Parathyroid adenoma (tissue), 2 donors: Measurements from ENCODE around the gene UTP18.

ENCODE experiments used
- H2AFZ ChIP-seq: fragments of 300-600 bp; sonication (generic); one replicate; pipeline ENCODE4 v1.7.0; 2017; ENCODE audit warnings: antibody characterized with exemption, mild to moderate bottlenecking
- H3K27ac ChIP-seq: fragments of 300-600 bp; sonication (generic); one replicate; pipeline ENCODE4 v1.7.0; 2017
- H3K27me3 ChIP-seq: fragments of 300-600 bp; sonication (generic); one replicate; pipeline ENCODE4 v1.7.0; 2017; ENCODE audit warnings: low read length; ENCODE audit not compliant: control insufficient read depth, insufficient read depth
- H3K36me3 ChIP-seq: fragments of 300-600 bp; sonication (generic); one replicate; pipeline ENCODE4 v1.7.0; 2017; ENCODE audit warnings: low read length; ENCODE audit not compliant: control insufficient read depth, insufficient read depth
- H3K4me1 ChIP-seq: fragments of 300-600 bp; sonication (generic); one replicate; pipeline ENCODE4 v1.7.0; 2017; ENCODE audit warnings: control low read depth
- H3K4me2 ChIP-seq: fragments of 300-600 bp; sonication (generic); one replicate; pipeline ENCODE4 v1.7.0; 2017; ENCODE audit warnings: low read length
- H3K4me3 ChIP-seq: fragments of 300-600 bp; sonication (generic); one replicate; pipeline ENCODE4 v1.7.0; 2017; ENCODE audit warnings: low read depth, low read length
- H3K79me2 ChIP-seq: fragments of 300-600 bp; sonication (generic); one replicate; pipeline ENCODE4 v1.7.0; 2017; ENCODE audit warnings: control low read depth
- H3K9ac ChIP-seq: fragments of 300-600 bp; sonication (generic); one replicate; pipeline ENCODE4 v1.7.0; 2017; ENCODE audit warnings: mild to moderate bottlenecking
- H3K9me3 ChIP-seq: fragments of 300-600 bp; sonication (generic); one replicate; pipeline ENCODE4 v1.7.0; 2017; ENCODE audit warnings: low read length; ENCODE audit not compliant: control insufficient read depth
- TF ChIP-seq, protein P1 (sequence below): fragments of 300-600 bp; sonication (generic); IDR thresholded peaks from one replicate; pipeline ENCODE4 v1.7.0; 2017; ENCODE audit warnings: antibody characterized with exemption, mild to moderate bottlenecking
- donor health status: primary hyperparathyroidism.

UTP18 gene

DNA sequence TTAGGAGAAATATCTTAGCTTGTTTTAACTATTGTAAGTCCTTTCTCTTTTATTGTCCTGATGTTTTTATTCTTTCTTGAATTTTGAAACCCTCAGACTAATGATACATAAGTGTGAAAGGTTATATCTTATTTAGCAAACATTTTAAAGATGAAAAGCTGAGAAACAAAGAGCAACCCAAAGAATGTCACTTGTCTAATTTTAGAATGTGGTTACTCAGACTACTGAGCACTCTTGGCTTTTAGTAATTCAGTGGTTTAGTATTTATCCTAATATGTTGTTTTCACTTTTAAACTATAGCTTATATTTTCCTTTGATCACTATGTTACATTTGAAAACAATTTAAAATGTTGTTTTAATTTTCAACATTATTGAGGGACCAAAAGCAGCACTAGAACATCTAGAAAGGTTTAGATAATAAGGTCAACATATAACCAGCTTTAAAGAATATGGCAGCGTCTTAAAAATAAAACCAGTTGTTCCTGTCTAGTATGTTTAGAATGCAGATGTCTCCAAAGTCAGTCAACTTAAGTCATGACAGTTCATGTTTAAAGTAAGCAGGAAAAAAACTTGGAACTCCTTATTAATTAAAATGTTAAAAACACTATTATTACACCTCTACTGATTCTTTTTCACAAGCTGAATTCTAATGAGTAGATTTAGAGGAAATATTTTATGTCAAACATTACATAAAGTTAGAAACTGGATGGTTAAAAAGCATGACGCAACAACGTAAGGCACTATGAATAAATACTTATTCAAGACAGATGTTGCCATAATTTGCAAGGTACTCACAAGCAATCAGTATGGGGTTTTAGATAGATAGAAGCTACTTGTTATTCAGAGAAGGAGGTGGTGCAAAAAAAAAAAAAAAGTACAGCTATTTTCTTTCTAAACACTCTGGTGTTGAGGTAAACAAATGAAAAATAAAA lies 2.9 kb upstream of the UTP18 start:
- Histone ChIP-seq H3K79me2 (peaks cover 15% of the 10 kb centered on the region), H3K27ac (no peak overlapping the region), H3K9ac (no peak overlapping the region), H3K4me3 (no peak overlapping the region), H2AFZ (no peak overlapping the region), H3K4me2 (no peak overlapping the region), H3K4me1 (peaks cover 12% of the 10 kb centered on the region), H3K9me3 (no peaks in the 10 kb centered on the region), H3K27me3 (no peaks in the 10 kb centered on the region), H3K36me3 (no peaks in the 10 kb centered on the region)
- TF ChIP-seq, protein P1, sequence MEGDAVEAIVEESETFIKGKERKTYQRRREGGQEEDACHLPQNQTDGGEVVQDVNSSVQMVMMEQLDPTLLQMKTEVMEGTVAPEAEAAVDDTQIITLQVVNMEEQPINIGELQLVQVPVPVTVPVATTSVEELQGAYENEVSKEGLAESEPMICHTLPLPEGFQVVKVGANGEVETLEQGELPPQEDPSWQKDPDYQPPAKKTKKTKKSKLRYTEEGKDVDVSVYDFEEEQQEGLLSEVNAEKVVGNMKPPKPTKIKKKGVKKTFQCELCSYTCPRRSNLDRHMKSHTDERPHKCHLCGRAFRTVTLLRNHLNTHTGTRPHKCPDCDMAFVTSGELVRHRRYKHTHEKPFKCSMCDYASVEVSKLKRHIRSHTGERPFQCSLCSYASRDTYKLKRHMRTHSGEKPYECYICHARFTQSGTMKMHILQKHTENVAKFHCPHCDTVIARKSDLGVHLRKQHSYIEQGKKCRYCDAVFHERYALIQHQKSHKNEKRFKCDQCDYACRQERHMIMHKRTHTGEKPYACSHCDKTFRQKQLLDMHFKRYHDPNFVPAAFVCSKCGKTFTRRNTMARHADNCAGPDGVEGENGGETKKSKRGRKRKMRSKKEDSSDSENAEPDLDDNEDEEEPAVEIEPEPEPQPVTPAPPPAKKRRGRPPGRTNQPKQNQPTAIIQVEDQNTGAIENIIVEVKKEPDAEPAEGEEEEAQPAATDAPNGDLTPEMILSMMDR, result no peak

DNA sequence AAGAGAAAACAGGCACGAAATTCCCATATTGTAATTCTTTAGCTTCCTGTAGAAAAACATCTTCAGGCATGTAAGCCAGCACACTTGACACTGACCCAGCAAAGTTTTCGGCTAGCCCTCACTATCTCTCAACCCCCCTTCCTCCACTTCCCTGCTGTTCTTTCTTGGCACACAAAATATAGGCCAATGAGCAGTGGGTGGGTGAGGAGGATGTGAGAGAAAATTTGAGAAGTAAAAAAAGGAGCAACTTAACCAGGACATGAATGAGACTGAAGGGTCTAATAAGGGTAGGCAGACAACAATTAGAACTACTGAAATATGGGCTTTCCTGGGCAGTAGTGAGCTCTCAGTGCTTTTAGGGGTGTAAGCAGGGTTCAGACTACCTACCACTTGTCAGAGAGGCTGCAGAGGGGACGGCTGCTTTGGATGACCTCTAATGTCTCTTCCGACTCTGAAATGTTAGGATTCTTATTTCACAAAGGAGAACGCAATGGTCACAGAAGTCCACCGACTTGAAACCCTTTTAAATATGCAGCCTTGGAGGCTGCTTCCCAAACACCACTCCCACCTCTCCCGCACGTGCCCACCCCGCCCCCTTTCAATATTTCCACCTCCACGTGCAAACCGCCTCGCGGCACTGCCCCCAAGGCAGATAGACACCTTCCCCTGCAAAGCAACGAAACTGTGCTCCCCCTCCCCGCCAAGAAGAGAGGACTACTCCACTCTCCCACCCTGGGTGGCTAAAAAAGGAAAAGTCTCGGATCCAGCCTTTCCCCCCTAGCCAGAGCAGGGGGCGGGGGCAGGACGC lies 1.4 kb upstream of the UTP18 start:
- H3K27me3 ChIP-seq, result no peaks in the 10 kb centered on the region
- peak overlapping the region; percentile 68 for H3K9ac ChIP-seq
- peaks cover 12% of the 10 kb centered on the region for H3K4me1 ChIP-seq
- peaks cover 19% of the 10 kb centered on the region for H3K79me2 ChIP-seq
- H3K4me3 ChIP-seq, result peak overlapping the region; percentile 77
- H3K9me3 ChIP-seq, result no peaks in the 10 kb centered on the region
- H2AFZ ChIP-seq, result peak overlapping the region; percentile 91
- TF ChIP-seq, protein P1, result no peak
- peak overlapping the region; percentile 95 for H3K27ac ChIP-seq
- peak overlapping the region; percentile 97 for H3K4me2 ChIP-seq
- no peaks in the 10 kb centered on the region for H3K36me3 ChIP-seq

DNA sequence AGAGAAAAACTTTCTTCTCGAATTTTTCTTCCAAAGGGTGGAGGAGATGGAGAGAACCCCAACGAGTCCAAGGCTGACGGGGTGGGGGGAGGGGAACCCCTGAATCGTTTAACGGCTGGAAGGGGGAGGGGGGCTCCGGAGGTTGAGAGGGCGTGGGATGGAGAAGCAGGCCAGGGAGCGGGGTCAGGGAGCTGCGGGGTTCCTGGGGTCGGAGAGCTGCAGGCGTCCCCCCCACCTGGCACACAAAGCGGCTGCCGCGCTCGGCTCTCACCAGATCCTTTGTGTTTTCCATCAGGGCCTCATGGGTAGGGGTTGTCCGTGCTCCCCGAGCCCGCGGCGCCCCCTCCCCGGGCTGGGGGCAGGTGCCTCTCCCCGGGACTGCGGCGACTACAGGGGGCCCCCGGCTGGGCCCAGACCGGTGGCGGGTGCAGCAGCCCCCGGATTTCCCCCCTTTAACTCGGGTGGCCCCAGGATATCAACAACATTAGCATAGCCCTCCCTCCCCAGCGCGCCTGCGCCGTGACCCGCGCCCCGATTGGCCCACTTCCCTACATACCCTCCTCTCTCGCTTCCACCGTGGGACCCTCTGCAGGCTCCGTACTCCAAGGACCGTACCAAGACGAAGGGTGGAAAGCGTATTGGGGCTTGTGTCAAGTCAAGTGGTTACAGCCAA lies 646 bp upstream of the UTP18 start, which contains the start of gene MBTD1:
Gene MBTD1, minus strand, starts transcription at position 486 of the 673 bp plus-strand sequence. CDS start 34,888 bp downstream, outside the sequence.
- H3K27ac ChIP-seq, result peak within 1 kb of the TSS; percentile 95
- peaks cover 19% of the 10 kb centered on the region for H3K79me2 ChIP-seq
- peak within 1 kb of the TSS; percentile 88 for H3K9ac ChIP-seq
- peaks cover 12% of the 10 kb centered on the region for H3K4me1 ChIP-seq
- H3K4me2 ChIP-seq, result peak within 1 kb of the TSS; percentile 97
- no peaks in the 10 kb centered on the region for H3K9me3 ChIP-seq
- H2AFZ ChIP-seq, result peak within 1 kb of the TSS; percentile 91
- TF ChIP-seq, protein P1, result no peak
- no peaks in the 10 kb centered on the region for H3K36me3 ChIP-seq
- peak within 1 kb of the TSS; percentile 77 for H3K4me3 ChIP-seq
- H3K27me3 ChIP-seq, result no peaks in the 10 kb centered on the region

DNA sequence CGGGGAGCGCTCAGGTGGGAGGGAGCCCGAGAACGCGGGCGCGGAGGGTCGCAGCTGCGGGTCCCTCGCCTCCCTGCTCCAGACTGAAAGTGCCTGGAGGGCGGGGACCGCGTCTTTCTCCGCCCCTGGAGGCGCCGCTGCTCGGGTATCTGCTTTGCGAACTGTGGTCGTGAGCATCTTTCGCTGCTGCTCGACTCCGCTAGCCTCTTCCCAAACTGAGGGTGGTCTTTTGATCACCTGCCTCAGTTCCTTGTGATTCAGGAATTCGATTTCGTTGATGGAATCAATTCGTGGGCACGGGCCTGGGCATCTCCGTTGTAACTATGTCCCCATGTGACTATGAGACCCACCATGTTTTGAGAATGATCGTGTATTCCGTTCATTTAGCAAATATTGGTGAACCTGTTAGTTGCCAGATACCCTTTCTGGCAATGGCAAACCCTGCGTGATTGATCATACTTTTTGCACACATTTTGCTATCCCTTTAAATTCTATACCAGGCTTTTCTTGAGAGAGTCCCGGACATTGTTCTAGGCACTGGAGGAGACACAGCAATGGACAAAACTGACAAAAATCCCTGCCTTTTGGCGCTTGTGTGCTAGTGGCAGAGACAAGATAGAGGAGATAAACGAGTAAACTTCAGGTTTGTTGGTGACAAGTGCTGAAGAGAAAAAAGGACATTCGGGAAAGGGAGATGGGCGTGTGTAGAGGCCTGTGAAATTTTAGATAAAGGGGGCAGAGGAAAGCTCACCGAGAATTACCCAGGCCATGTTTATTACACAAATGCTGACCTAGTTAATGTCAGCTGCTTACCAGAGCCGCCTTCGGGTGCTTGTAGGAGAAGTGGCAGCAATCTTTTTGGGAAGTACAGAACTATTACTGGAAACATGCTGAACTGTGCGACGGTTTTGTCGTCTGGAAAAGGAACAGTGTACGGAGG lies 948 bp downstream of the UTP18 start:
- H3K4me3 ChIP-seq, result peak overlapping the region; percentile 77
- H3K79me2 ChIP-seq, result peaks cover 19% of the 10 kb centered on the region
- peak overlapping the region; percentile 71 for H3K4me2 ChIP-seq
- TF ChIP-seq, protein P1, result no peak
- H3K27me3 ChIP-seq, result no peaks in the 10 kb centered on the region
- no peaks in the 10 kb centered on the region for H3K9me3 ChIP-seq
- H3K27ac ChIP-seq, result peak overlapping the region; percentile 95
- peaks cover 12% of the 10 kb centered on the region for H3K4me1 ChIP-seq
- H3K36me3 ChIP-seq, result no peaks in the 10 kb centered on the region
- H3K9ac ChIP-seq, result peak overlapping the region; percentile 88
- peak overlapping the region; percentile 91 for H2AFZ ChIP-seq
